AG04450 (cell line): ENCODE data around the gene TRPV2. TPM values are rescaled to one million over a fixed set of nuclear protein-coding genes. Genes with fewer than 3 reads are reported as not detected.
A peak's percentile ranks its signal among the peaks of the same experiment; 100 is the strongest.

Experiments used
- CTCF ChIA-PET: fragments of 300-600, 350-600 bp; formaldehyde crosslinking; extraction: SDS; loops from one replicate; lab custom pipeline; 2022; ENCODE audit warnings: antibody characterized with exemption, inconsistent platforms; lab: Charles Lee
- POLR2A ChIA-PET: fragments of 350-600 bp; formaldehyde crosslinking; extraction: SDS; loops from one replicate; lab custom pipeline; 2021; ENCODE audit warnings: antibody characterized with exemption, inconsistent platforms; lab: Yijun Ruan, JAX
- DNase-seq: peaks from one replicate; pipeline ENCODE4 v3.0.0-alpha.2; 2011; ENCODE audit warnings: low read depth, low spot score
- H3K27ac ChIP-seq: one replicate; pipeline ENCODE4 v1.5.1; 2012; ENCODE audit warnings: low read depth, low read length, control low read depth
- H3K27me3 ChIP-seq: one replicate; pipeline ENCODE4 v1.6.0; 2012; ENCODE audit warnings: low read length; ENCODE audit not compliant: control insufficient read depth, insufficient read depth
- H3K4me3 ChIP-seq: 2 replicates; pipeline ENCODE4 v1.5.1; 2011; ENCODE audit warnings: mild to moderate bottlenecking, low read depth, low read length, control low read depth
- H3K9me3 ChIP-seq: 2 replicates; pipeline ENCODE4 v1.5.1; 2012; ENCODE audit warnings: low read length; ENCODE audit not compliant: control insufficient read depth, insufficient read depth
- polyA plus RNA-seq: library from polyadenylated mRNA; depleted of rRNA; stranded (reverse); fragments of >200 nt; gene quantifications from 2 replicates; pipeline ENCODE4 v1.2.3, GENCODE V29; 2011
- TF ChIP-seq, protein P1 (sequence below): IDR thresholded peaks from 2 replicates; pipeline ENCODE4 v1.5.1; 2011; ENCODE audit warnings: low read depth, low read length, control low read depth, inconsistent platforms

TRPV2 gene
- polyA plus RNA-seq, 1 experiment = 30.8 TPM

DNA sequence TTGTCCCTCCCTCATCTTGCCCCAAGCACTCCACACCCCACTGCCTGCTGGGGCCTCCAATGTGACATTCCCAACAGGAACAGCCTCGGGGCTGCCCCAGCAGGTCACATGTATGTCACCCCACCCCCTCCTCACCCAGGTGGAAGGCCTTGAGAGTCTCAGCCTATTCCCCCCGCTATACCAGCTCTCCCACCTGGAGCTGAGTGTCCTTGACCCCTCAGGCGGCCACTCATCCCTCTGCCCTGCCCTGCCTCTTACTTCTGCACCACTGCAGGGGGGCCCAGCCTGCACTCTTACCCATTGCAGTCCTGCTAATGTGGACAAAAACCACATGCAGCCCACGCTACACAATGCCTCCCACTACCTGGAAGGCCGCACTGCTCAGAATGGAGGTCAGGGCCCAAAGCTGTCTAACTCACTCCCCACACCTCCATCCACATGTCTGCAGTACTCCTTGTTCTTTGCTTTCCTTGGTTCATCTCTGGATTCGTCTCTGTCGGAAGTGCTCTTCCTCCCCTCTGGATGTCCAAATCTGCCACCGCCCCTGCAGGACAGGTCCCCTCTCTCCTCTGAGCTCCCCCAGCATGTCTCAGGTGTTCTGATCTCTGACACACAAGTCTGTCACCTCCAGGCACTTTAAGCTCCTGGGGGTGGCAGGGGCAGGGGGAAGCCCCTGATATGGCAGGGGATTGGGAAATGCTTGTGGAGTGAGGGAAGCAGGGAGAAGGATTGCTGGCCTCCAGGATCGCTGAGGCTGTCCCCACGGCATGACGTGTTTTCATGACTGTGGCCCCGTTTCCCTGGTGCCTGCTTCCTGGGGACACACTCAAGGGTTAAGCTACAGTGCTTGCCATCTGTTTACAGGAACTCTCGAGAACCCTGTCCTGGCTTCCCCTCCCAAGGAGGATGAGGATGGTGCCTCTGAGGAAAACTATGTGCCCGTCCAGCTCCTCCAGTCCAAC, 20.8 kb downstream of the TRPV2 start:
- ChIA-PET CTCF (interaction anchor here (1.3 kb wide), 1 partner anchor 8 kb away, joined by 8 read pairs; no protein-coding TSS in a partner anchor), POLR2A (interaction anchor here (0.8 kb wide), 1 partner anchor 56 kb away, joined by 4 read pairs; the partner anchor contains the start of gene UBB)
- Histone ChIP-seq H3K9me3 (no peaks in the 10 kb centered on the region), H3K27me3 (no peaks in the 10 kb centered on the region), H3K27ac (no peak overlapping the region), H3K4me3 (no peak overlapping the region)
- TF ChIP-seq, protein P1, sequence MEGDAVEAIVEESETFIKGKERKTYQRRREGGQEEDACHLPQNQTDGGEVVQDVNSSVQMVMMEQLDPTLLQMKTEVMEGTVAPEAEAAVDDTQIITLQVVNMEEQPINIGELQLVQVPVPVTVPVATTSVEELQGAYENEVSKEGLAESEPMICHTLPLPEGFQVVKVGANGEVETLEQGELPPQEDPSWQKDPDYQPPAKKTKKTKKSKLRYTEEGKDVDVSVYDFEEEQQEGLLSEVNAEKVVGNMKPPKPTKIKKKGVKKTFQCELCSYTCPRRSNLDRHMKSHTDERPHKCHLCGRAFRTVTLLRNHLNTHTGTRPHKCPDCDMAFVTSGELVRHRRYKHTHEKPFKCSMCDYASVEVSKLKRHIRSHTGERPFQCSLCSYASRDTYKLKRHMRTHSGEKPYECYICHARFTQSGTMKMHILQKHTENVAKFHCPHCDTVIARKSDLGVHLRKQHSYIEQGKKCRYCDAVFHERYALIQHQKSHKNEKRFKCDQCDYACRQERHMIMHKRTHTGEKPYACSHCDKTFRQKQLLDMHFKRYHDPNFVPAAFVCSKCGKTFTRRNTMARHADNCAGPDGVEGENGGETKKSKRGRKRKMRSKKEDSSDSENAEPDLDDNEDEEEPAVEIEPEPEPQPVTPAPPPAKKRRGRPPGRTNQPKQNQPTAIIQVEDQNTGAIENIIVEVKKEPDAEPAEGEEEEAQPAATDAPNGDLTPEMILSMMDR = no peak
- no peak for DNase-seq

DNA sequence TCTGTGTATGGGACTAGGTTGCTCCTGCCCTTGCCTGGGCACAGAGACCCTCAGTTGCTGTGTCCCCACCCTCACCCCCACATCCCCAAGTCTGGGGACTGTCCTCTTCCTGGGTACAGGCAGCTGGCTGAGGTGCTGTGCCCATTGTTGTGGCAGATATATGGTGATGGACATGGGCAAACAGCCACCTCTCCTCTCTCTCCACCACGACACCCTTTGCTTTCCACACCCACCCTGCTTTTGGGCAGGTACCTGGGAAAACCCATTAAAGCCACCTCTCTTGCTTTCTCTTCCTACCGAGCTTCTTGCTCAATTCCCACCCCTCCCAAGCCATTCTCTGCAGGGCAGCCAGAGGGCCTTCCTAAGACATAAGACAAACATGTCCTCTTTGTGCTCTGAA, 21.7 kb downstream of the TRPV2 start:
- ChIA-PET CTCF (interaction anchor here (1.3 kb wide), 1 partner anchor 9 kb away, joined by 8 read pairs; no protein-coding TSS in a partner anchor), POLR2A (interaction anchor here (2.2 kb wide), 1 partner anchor 19 kb away, joined by 28 read pairs; no protein-coding TSS in a partner anchor)
- DNase-seq = no peak
- Histone ChIP-seq H3K9me3 (no peaks in the 10 kb centered on the region), H3K27me3 (no peaks in the 10 kb centered on the region), H3K27ac (peak overlapping the region; percentile 11), H3K4me3 (no peak overlapping the region)
- TF ChIP-seq, protein P1 = no peak

DNA sequence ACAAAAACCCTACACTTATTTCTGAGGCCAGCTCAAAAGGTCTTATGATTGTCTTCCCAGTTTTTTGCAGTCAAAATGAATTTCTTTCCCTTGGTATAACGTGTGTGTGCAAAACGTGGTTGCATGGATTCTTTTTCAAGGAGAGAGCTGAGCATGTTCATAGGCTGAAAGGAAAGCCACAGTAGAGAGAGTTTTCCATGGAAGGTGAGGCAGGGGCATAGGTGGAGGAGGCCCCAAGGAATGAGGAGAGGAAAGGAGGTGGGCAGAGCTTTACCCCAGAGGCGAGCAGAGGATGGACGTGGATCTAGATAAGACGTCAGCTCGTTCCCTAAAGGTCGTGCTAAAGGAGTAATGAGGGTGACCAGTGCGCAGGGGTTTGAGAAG, 22.8 kb downstream of the TRPV2 start:
- DNase-seq = no peak
- Histone ChIP-seq H3K27me3 (no peaks in the 10 kb centered on the region), H3K4me3 (peak overlapping the region; percentile 63), H3K9me3 (no peaks in the 10 kb centered on the region), H3K27ac (peak overlapping the region; percentile 86)
- POLR2A ChIA-PET = interaction anchor here (0.5 to 5.3 kb wide), 26 partner anchors 8 to 208 kb away, joined by 3 to 102 read pairs (median 6); partner anchors contain the start of genes CENPV, TRPV2 and UBB
- CTCF ChIA-PET = interaction anchor here (0.8 to 1.9 kb wide), 8 partner anchors 8 to 151 kb away, joined by 3 to 11 read pairs (median 5); no protein-coding TSS in a partner anchor
- TF ChIP-seq, protein P1 = no peak

DNA sequence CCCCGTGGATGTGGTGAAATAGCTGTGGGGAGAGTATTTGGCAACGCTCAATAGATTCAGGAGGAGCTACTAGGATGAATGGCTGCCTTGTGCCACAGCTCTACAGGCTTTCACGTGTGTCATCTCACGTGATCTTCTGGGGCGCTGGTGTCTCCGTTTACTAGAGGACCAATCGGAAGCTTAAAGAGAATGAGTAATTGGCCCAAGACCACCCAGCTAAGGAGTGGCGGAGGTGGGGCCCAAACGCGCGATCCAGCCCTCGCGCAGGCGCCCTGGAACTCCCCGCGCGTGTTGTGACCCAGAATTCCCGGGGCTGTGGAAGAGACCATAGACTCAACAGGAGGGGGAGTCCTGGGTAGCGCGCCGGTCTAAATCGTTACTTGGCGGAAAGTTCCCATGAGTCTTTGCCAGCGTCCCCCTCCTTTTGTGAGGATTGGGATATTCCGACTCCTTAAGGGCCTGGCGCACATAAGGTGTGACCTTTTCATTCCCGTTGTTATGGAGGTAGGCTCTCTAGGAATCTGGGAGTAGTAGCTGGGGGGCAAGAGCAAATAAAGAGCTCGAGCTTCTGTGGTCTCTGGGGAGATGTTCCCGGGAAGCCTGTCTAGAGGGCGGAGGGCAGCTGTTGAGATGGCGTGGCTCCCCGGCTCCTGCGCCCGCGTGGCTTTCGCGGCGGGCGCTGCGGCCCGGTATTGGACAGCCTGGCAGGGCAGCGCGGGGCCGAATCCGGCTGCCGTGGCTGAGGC, 23.4 kb downstream of the TRPV2 start:
- Histone ChIP-seq H3K9me3 (no peaks in the 10 kb centered on the region), H3K27me3 (no peaks in the 10 kb centered on the region), H3K27ac (peak overlapping the region; percentile 86), H3K4me3 (peak overlapping the region; percentile 99)
- POLR2A ChIA-PET = interaction anchor here (0.5 to 5.3 kb wide), 29 partner anchors 8 to 648 kb away, joined by 3 to 102 read pairs (median 6); partner anchors contain the start of genes CENPV, LRRC75A, TRPV2 and UBB
- TF ChIP-seq, protein P1 = no peak
- CTCF ChIA-PET = interaction anchor here (0.8 to 1.9 kb wide), 9 partner anchors 9 to 151 kb away, joined by 3 to 11 read pairs (median 4); no protein-coding TSS in a partner anchor
- peak; percentile 100 for DNase-seq
